ENCODE results near the gene RET. TPM values are rescaled to one million over a fixed set of nuclear protein-coding genes. Genes with fewer than 3 reads are reported as not detected.

The RET gene
- total and polyA plus RNA-seq, 2 of the 13 experiments (the other 11 are each of a cell fraction or from before 2014, with no cell fraction given) = 0.02 TPM; not detected in 1

DNA sequence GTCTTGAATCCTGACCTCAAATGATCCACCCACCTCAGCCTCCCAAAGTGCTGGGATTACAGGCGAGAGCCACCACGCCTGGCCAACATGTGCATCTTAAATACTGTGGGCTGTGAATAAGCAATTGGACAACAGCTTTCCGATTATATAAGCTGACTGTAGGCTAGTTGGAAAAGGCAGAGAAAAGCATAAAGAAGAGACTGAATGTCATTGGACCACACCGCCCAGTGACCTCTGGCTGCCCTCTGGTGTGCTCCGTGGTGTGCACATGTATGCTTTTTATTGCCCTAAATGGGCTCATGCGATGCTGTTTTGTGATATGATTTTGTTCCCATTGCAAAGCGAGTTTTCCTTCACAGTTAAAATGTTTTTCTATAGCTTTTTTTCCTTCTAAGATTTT, 46.0 kb downstream of the RET start:
- no peaks in the 10 kb centered on the region for H4K20me1 ChIP-seq (ENCODE audit: insufficient read depth, low read length)
- intact Hi-C loops (cut with micrococcal nuclease; ENCODE audit: unreplicated experiment) = no loop called here
- ATAC-seq (no peak), DNase-seq (ENCODE audit: low spot score) (no peak), FAIRE-seq (no peak)
- no peak overlapping the region for H3K4me3 ChIP-seq (replicated peaks in 1 of 3; ENCODE audit: insufficient read depth in 1 of 3, low read depth in 2 of 3, low read length in 3 of 3)
- in situ Hi-C loops (cut with HindIII; ENCODE audit: extremely low pct_ligation_motif_present, low pct_unique_long_range_greater_than_20kb) = no loop called here
- no peaks in the 10 kb centered on the region for H3K4me1 ChIP-seq (ENCODE audit: insufficient read depth, low read length)
- H3K9me3 ChIP-seq (ENCODE audit: low read length) = no peaks in the 10 kb centered on the region
- no TSS peak for BruUV-seq (replicated peaks)
- no peak overlapping the region for H3K4me2 ChIP-seq (ENCODE audit: low read depth, low read length)
- ChIA-PET CTCF (ENCODE audit: low intra/inter-chr PET ratio, low total read pairs) (no interaction called here), POLR2A (no interaction called here)
- no peak overlapping the region for H3K27ac ChIP-seq (ENCODE audit: extremely low read length, insufficient read depth, low read length)
- no peak overlapping the region for H3K9ac ChIP-seq (ENCODE audit: insufficient read depth, low read depth, low read length)
- 15% methylated on average over 7 of the region's 7 CpGs for WGBS (ENCODE audit: low lambda C conversion rate)
- H3K36me3 ChIP-seq (replicated peaks in 1 of 2; ENCODE audit: control insufficient read depth in 1 of 2, insufficient read depth in 2 of 2, low read length in 2 of 2) = no peaks in the 10 kb centered on the region
- H2AFZ ChIP-seq (ENCODE audit: low read length) = no peak overlapping the region
- TF ChIP-seq POLR2AphosphoS5 (IDR thresholded peaks at IDR 0.05; ENCODE audit: low read depth, low read length) (no peak), ZNF747 (CRISPR knock-in tag; IDR thresholded peaks at IDR 0.05; ENCODE audit: borderline replicate concordance) (no peak), SKI (IDR thresholded peaks at IDR 0.05; ENCODE audit: partially characterized antibody) (no peak), TBX2 (CRISPR knock-in tag; IDR thresholded peaks at IDR 0.05; ENCODE audit: borderline replicate concordance) (no peak), TBX3 (IDR thresholded peaks at IDR 0.05; ENCODE audit: borderline replicate concordance) (no peak), ZNF780A (CRISPR knock-in tag; IDR thresholded peaks at IDR 0.05) (no peak), IKZF4 (CRISPR knock-in tag; IDR thresholded peaks at IDR 0.05; ENCODE audit: borderline replicate concordance, low read depth, not compliant biosample characterization) (no peak), SP2 (CRISPR knock-in tag; IDR thresholded peaks at IDR 0.05) (no peak), TMF1 (CRISPR knock-in tag; IDR thresholded peaks at IDR 0.05; ENCODE audit: low read depth) (no peak), ZNF224 (CRISPR knock-in tag; IDR thresholded peaks at IDR 0.05) (no peak), ZNF367 (CRISPR knock-in tag; IDR thresholded peaks at IDR 0.05; ENCODE audit: borderline replicate concordance) (no peak), ZBTB20 (CRISPR knock-in tag; IDR thresholded peaks at IDR 0.05; ENCODE audit: borderline replicate concordance, low read depth) (no peak), NCOA5 (CRISPR knock-in tag; IDR thresholded peaks at IDR 0.05) (no peak), ZNF484 (CRISPR knock-in tag; IDR thresholded peaks at IDR 0.05; ENCODE audit: borderline replicate concordance, low read depth) (no peak), ZBTB1 (CRISPR knock-in tag; IDR thresholded peaks at IDR 0.05; ENCODE audit: borderline replicate concordance) (no peak), ISL2 (CRISPR knock-in tag; IDR thresholded peaks at IDR 0.05) (no peak)
- TF ChIP-seq, protein P1, sequence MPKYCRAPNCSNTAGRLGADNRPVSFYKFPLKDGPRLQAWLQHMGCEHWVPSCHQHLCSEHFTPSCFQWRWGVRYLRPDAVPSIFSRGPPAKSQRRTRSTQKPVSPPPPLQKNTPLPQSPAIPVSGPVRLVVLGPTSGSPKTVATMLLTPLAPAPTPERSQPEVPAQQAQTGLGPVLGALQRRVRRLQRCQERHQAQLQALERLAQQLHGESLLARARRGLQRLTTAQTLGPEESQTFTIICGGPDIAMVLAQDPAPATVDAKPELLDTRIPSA (CRISPR knock-in tag; IDR thresholded peaks at IDR 0.05; ENCODE audit: borderline replicate concordance) = no peak
- TF ChIP-seq, protein P2, sequence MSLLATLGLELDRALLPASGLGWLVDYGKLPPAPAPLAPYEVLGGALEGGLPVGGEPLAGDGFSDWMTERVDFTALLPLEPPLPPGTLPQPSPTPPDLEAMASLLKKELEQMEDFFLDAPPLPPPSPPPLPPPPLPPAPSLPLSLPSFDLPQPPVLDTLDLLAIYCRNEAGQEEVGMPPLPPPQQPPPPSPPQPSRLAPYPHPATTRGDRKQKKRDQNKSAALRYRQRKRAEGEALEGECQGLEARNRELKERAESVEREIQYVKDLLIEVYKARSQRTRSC (CRISPR knock-in tag; IDR thresholded peaks at IDR 0.05; ENCODE audit: low read depth) = no peak
- TF ChIP-seq, protein P3, sequence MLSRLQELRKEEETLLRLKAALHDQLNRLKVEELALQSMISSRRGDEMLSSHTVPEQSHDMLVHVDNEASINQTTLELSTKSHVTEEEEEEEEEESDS (CRISPR knock-in tag; IDR thresholded peaks at IDR 0.05; ENCODE audit: borderline replicate concordance) = no peak
- H3K27me3 ChIP-seq (ENCODE audit: control insufficient read depth in 1 of 2, insufficient read depth in 2 of 2, low read length in 2 of 2) = peaks cover 6 to 78% of the 10 kb centered on the region in 2 experiments; a peak in 4 of 5 replicates
- H3K79me2 ChIP-seq (ENCODE audit: insufficient read depth, low read length) = no peaks in the 10 kb centered on the region

Measured in HepG2 (cell line).